ENCODE measurements around the gene DARS1. TPM values are rescaled to one million over a fixed set of nuclear protein-coding genes. Genes with fewer than 3 reads are reported as not detected.

DARS1 gene
- total and polyA plus RNA-seq, 10 donors = 56.2 to 88.6 (median 66.1) TPM

GRCh38 chr2:135948642-135949355 lies 36.6 kb downstream of the DARS1 start:
- no peak for TF ChIP-seq CTCF (IDR thresholded peaks at IDR 0.05 in 8 of 11, conservative IDR thresholded peaks at IDR 0.05 in 3 of 11)
- no peak for TF ChIP-seq POLR2A (IDR thresholded peaks at IDR 0.05)
- no peak for TF ChIP-seq POLR2AphosphoS5 (IDR thresholded peaks at IDR 0.05)
- intact Hi-C loops (cut with DNase I; ENCODE audit: low total_unique reads) = no loop called here
- Histone ChIP-seq H3K27me3 (replicated peaks in 1 of 7) (no peaks in the 10 kb centered on the region), H3K36me3 (peaks cover 0 to 22% (median 1%) of the 10 kb centered on the region in 6 donors), H3K4me3 (no peak overlapping the region), H3K9me3 (peaks cover 0 to 5% (median 0%) of the 10 kb centered on the region in 8 donors), H3K27ac (no peak overlapping the region), H3K4me1 (peaks cover 0 to 47% (median 4%) of the 10 kb centered on the region in 6 donors)
- WGBS, 5 donors = 68 to 86% (median 85%) methylated on average over 9 of the region's 9 CpGs
- DNase-seq = no peak

GRCh38 chr2:135948141-135948540 lies 37.3 kb downstream of the DARS1 start:
- no peaks in the 10 kb centered on the region for H3K27me3 ChIP-seq (replicated peaks in 1 of 7)
- 89 to 100% (median 95%) methylated on average over 1 of the region's 1 CpG for WGBS, 5 donors
- H3K9me3 ChIP-seq = peaks cover 0 to 5% (median 0%) of the 10 kb centered on the region in 8 donors
- H3K4me3 ChIP-seq = no peak overlapping the region
- TF ChIP-seq CTCF (IDR thresholded peaks at IDR 0.05 in 8 of 11, conservative IDR thresholded peaks at IDR 0.05 in 3 of 11) (no peak), POLR2AphosphoS5 (IDR thresholded peaks at IDR 0.05) (no peak), POLR2A (IDR thresholded peaks at IDR 0.05) (no peak)
- no peak overlapping the region for H3K27ac ChIP-seq
- intact Hi-C loops (cut with DNase I; ENCODE audit: low total_unique reads) = no loop called here
- H3K4me1 ChIP-seq = peaks cover 0 to 46% (median 4%) of the 10 kb centered on the region in 6 donors
- peaks cover 0 to 29% (median 2%) of the 10 kb centered on the region in 6 donors for H3K36me3 ChIP-seq
- DNase-seq = no peak

- H3K4me1 ChIP-seq = peaks cover 0 to 40% (median 4%) of the 10 kb centered on the region in 6 donors
- H3K4me3 ChIP-seq = no peak overlapping the region
- H3K27ac ChIP-seq = no peak overlapping the region
- WGBS, 5 donors = 89 to 96% (median 91%) methylated on average over 2 of the region's 2 CpGs
- TF ChIP-seq POLR2A (IDR thresholded peaks at IDR 0.05) = no peak
- no peak for TF ChIP-seq POLR2AphosphoS5 (IDR thresholded peaks at IDR 0.05)
- no peak for TF ChIP-seq CTCF (IDR thresholded peaks at IDR 0.05 in 8 of 11, conservative IDR thresholded peaks at IDR 0.05 in 3 of 11)
- peaks cover 0 to 2% (median 0%) of the 10 kb centered on the region in 8 donors for H3K9me3 ChIP-seq
- no peak for DNase-seq
- peaks cover 2 to 31% (median 8%) of the 10 kb centered on the region in 6 donors for H3K36me3 ChIP-seq
- no peaks in the 10 kb centered on the region for H3K27me3 ChIP-seq (replicated peaks in 1 of 7)
- intact Hi-C loops (cut with DNase I; ENCODE audit: low total_unique reads) = no loop called here
Observed at GRCh38 chr2:135947483-135947882, 37.9 kb downstream of the DARS1 start.

- Histone ChIP-seq H3K9me3 (peaks cover 0 to 7% (median 0%) of the 10 kb centered on the region in 8 donors), H3K4me1 (peaks cover 0 to 31% (median 4%) of the 10 kb centered on the region in 6 donors), H3K4me3 (no peak overlapping the region), H3K27me3 (replicated peaks in 1 of 7) (no peaks in the 10 kb centered on the region), H3K36me3 (peaks cover 3 to 28% (median 10%) of the 10 kb centered on the region in 6 donors), H3K27ac (no peak overlapping the region)
- 77 to 88% (median 85%) methylated on average over 3 of the region's 3 CpGs for WGBS, 5 donors
- intact Hi-C loops (cut with DNase I; ENCODE audit: low total_unique reads) = no loop called here
- TF ChIP-seq POLR2AphosphoS5 (IDR thresholded peaks at IDR 0.05) = no peak
- no peak for DNase-seq
Observed at GRCh38 chr2:135945526-135945925, 39.9 kb downstream of the DARS1 start.
